Heart left ventricle (tissue), 16 donors: ENCODE data around the gene RNASEH2B. TPM values are rescaled to one million over a fixed set of nuclear protein-coding genes. Genes with fewer than 3 reads are reported as not detected.

Source experiments
- ATAC-seq, 4 donors: fragments of 200-7000 bp; cut with Tn5 transposase; one replicate each; pipeline ENCODE4 v1.9.1; 2020 to 2022; ENCODE audit warnings: moderate library complexity in 4 of 4, mild to moderate bottlenecking in 3 of 4, moderate number of reproducible peaks in 1 of 4
- DNase-seq, 5 donors: peaks; one replicate each; pipeline ENCODE4 v3.0.0-alpha.2; 2020
- H3K27ac ChIP-seq, 12 donors: fragments of 200-600 bp; sonication (generic) in 4 of 12; one replicate each; pipeline versions ENCODE4 v1.5.0 to v1.8.0; 2016 to 2022; ENCODE audit warnings: mild to moderate bottlenecking in 2 of 12
- H3K27me3 ChIP-seq, 9 donors: fragments of 200-600 bp; sonication (generic) in 2 of 9; one replicate each; pipeline versions ENCODE4 v1.5.1 to v1.8.0; 2016 to 2022; ENCODE audit warnings: mild to moderate bottlenecking in 3 of 9
- H3K36me3 ChIP-seq, 9 donors: fragments of 200-600 bp; sonication (generic) in 2 of 9; one replicate each; pipeline versions ENCODE4 v1.5.0 to v1.8.0; 2018 to 2022; ENCODE audit warnings: mild to moderate bottlenecking in 2 of 9
- H3K4me1 ChIP-seq, 12 donors: fragments of 200-600 bp; sonication (generic) in 4 of 12; one replicate each; pipeline versions ENCODE4 v1.5.0 to v1.8.0; 2016 to 2022; ENCODE audit warnings: mild to moderate bottlenecking in 3 of 12
- H3K4me3 ChIP-seq, 12 donors: fragments of 200-600 bp; sonication (generic) in 4 of 12; one replicate each; pipeline versions ENCODE4 v1.5.0 to v1.8.0; 2017 to 2022; ENCODE audit warnings: mild to moderate bottlenecking in 9 of 12, moderate library complexity in 4 of 12
- H3K9me3 ChIP-seq, 12 donors: fragments of 200-600 bp; sonication (generic) in 4 of 12; one replicate each; pipeline versions ENCODE4 v1.5.0 to v1.8.0; 2016 to 2022; ENCODE audit warnings: mild to moderate bottlenecking in 1 of 12
- CTCF ChIP-seq, 12 donors: fragments of 200-600 bp; sonication (generic) in 4 of 12; IDR thresholded peaks; one replicate each; pipeline versions ENCODE4 v1.5.0 to v1.8.0; 2018 to 2022; ENCODE audit warnings: antibody characterized with exemption in 12 of 12, mild to moderate bottlenecking in 5 of 12
- POLR2A ChIP-seq, 2 donors: fragments of 450-650 bp; IDR thresholded peaks; one replicate each; pipeline ENCODE4 v1.6.1; 2017; ENCODE audit warnings: antibody characterized with exemption in 2 of 2, mild to moderate bottlenecking in 2 of 2, moderate library complexity in 2 of 2
- whole genome bisulfite sequencing, 4 donors: extraction: QIAGEN DNeasy Blood & Tissue Kit in 2 of 4; methylation state at CpG; one replicate each; pipeline versions ENCODE4 v1.1.5 to v1.1.7; 2013 to 2018; 5-methylcytosine and 5-hydroxymethylcytosine counted together
- intact Hi-C, 10 donors: fragments of 100-400 bp; cut with DNase I; formaldehyde crosslinking; loops; one replicate each; pipeline versions ENCODE4 v1.11.1 to v1.14.2; 2022
- polyA plus RNA-seq, 2 donors: library from polyadenylated mRNA; stranded (reverse); fragments of 200-250 nt; gene quantifications; one replicate each; pipeline ENCODE4 v1.2.3, GENCODE V29; 2013
- total RNA-seq, 9 donors: library from RNA; depleted of rRNA in 2 of 9; stranded (reverse); fragments of >200 nt in 2 of 9; fragmentation: NEBNext Ultra II Directional in 3 of 9; extraction: Animal tissue kit (Norgen Biotek cat#: 25700) in 3 of 9; gene quantifications; one replicate each; pipeline versions ENCODE4 v1.1.0 to v1.2.4, GENCODE V29; 2016 to 2023
- donor health status: ischemic (EF 13 %, LVEDD 7.1; RV severe dilation, severe dysfunction).
- donor health status: healthy with polysubstance abuse.
- donor health status: DM: no; HTN: yes; CAD: no.
- donor health status: DM: no; HTN: no; CAD: no.
- donor health status: ischemic (EF 25% LVEDD 6.9; RV normal size, moderate dysfunction).
- donor health status: ischemic (EF 25% LVEDD 5.7; RV mildly dilated, moderate dysfunction).
- donor health status: healthy.
- donor health status: DM: yes; HTN: yes; CAD: no.
- donor health status: ischemic (EF 35%, LVEDD 5.7; RV mildly dilated, moderate dysfunction).
- donor health status: nonischemic (EF 11% LVEDD 7.7; RV severe dilation, severe dysfunction).
- donor health status: DM: yes; HTN: yes; CAD: no.
- donor health status: PGD.
- donor health status: ischemic (EF 29% LVEDD 5.4; RV normal size, mild dysfunction).
- donor health status: nonischemic (EF 23%, LVEDD 6.1; RV moderate dilation, normal function).

The RNASEH2B gene
- total and polyA plus RNA-seq, 11 donors, result 22.7 to 61.9 (median 43.4) TPM

- 88 to 92% (median 90%) methylated on average over 1 of the region's 1 CpG for WGBS, 4 donors
- H3K4me3 ChIP-seq, result no peak overlapping the region
- DNase-seq, result no peak
- H3K9me3 ChIP-seq, result peaks cover 0 to 9% (median 0%) of the 10 kb centered on the region in 12 donors
- no peaks in the 10 kb centered on the region for H3K4me1 ChIP-seq
- TF ChIP-seq POLR2A (IDR thresholded peaks at IDR 0.05) (no peak), CTCF (IDR thresholded peaks at IDR 0.05) (no peak)
- H3K36me3 ChIP-seq, result no peaks in the 10 kb centered on the region
- intact Hi-C loops, result loop anchor here in 1 of 10 donors (10.0 kb wide), 1 partner anchor 49 kb away; no protein-coding TSS in a partner anchor
- no peak for ATAC-seq
- no peaks in the 10 kb centered on the region for H3K27me3 ChIP-seq
- H3K27ac ChIP-seq, result no peak overlapping the region
Observed at GRCh38 chr13:50883728-50884127, 25.9 kb upstream of the RNASEH2B start.

GRCh38 chr13:50884265-50884664, 25.3 kb upstream of the RNASEH2B start:
- ATAC-seq, result no peak
- DNase-seq, result no peak
- no peak overlapping the region for H3K27ac ChIP-seq
- H3K9me3 ChIP-seq, result peaks cover 0 to 9% (median 0%) of the 10 kb centered on the region in 12 donors
- no peaks in the 10 kb centered on the region for H3K36me3 ChIP-seq
- H3K27me3 ChIP-seq, result no peaks in the 10 kb centered on the region
- intact Hi-C loops, result loop anchor here in 1 of 10 donors (10.0 kb wide), 1 partner anchor 49 kb away; no protein-coding TSS in a partner anchor
- TF ChIP-seq POLR2A (IDR thresholded peaks at IDR 0.05), result no peak
- TF ChIP-seq CTCF (IDR thresholded peaks at IDR 0.05), result no peak
- H3K4me1 ChIP-seq, result no peaks in the 10 kb centered on the region
- 88 to 92% (median 90%) methylated on average over 1 of the region's 1 CpG for WGBS, 4 donors
- no peak overlapping the region for H3K4me3 ChIP-seq

GRCh38 chr13:50887151-50887550, 22.4 kb upstream of the RNASEH2B start:
- 93 to 95% (median 94%) methylated on average over 7 of the region's 7 CpGs for WGBS, 4 donors
- H3K4me1 ChIP-seq, result no peaks in the 10 kb centered on the region
- DNase-seq, result no peak
- intact Hi-C loops, result loop anchor here in 1 of 10 donors (10.0 kb wide), 1 partner anchor 52 kb away; no protein-coding TSS in a partner anchor
- H3K4me3 ChIP-seq, result no peak overlapping the region
- H3K27me3 ChIP-seq, result no peaks in the 10 kb centered on the region
- H3K9me3 ChIP-seq, result peaks cover 0 to 11% (median 0%) of the 10 kb centered on the region in 12 donors
- ATAC-seq, result no peak
- H3K36me3 ChIP-seq, result no peaks in the 10 kb centered on the region
- no peak overlapping the region for H3K27ac ChIP-seq
- TF ChIP-seq CTCF (IDR thresholded peaks at IDR 0.05) (no peak), POLR2A (IDR thresholded peaks at IDR 0.05) (no peak)

GRCh38 chr13:50888362-50888761, 21.2 kb upstream of the RNASEH2B start:
- no peaks in the 10 kb centered on the region for H3K36me3 ChIP-seq
- intact Hi-C loops, result loop anchor here in 1 of 10 donors (10.0 kb wide), 1 partner anchor 54 kb away; no protein-coding TSS in a partner anchor
- H3K27me3 ChIP-seq, result no peaks in the 10 kb centered on the region
- no peak for TF ChIP-seq CTCF (IDR thresholded peaks at IDR 0.05)
- TF ChIP-seq POLR2A (IDR thresholded peaks at IDR 0.05), result no peak
- H3K9me3 ChIP-seq, result peaks cover 0 to 5% (median 0%) of the 10 kb centered on the region in 12 donors
- no peak for DNase-seq
- 0 to 100% (median 71%) methylated on average over 1 of the region's 1 CpG for WGBS, 4 donors
- H3K4me1 ChIP-seq, result peaks cover 0 to 11% (median 0%) of the 10 kb centered on the region in 12 donors
- ATAC-seq, result no peak
- no peak overlapping the region for H3K27ac ChIP-seq
- H3K4me3 ChIP-seq, result no peak overlapping the region
